SIG-M5 treated with dmso at 0.1 percent for 504 hours (cell line): ENCODE results near the gene ENDOD1.

Source experiments
- DNase-seq: peaks from one replicate; lab custom pipeline; 2025; ENCODE audit not compliant: unreplicated experiment; lab: John Stamatoyannopoulos, UW

ENDOD1 gene

GRCh38 chr11:95161248-95161647, 71.6 kb downstream of the ENDOD1 start:
- DNase-seq = no peak

GRCh38 chr11:95163106-95163505, 73.5 kb downstream of the ENDOD1 start:
- DNase-seq = no peak

DNA sequence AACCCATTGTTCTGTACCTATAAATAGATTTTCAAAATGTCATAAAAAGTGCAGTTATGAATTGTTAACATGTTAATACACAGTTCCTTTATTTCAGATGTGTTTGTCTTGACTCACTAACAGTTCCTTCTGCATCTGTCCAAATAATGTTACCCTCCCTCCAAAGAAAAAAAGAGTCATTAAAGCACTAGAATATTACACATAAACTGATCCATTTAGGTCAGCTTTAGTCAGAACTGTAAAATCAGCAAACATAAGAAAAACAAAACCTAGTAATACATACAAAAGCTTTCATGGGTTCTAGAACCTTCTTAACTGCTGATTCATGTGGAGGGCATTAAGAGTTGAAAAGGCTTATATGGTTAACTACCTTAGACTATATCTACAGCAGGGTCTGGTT, 76.0 kb downstream of the ENDOD1 start:
- no peak for DNase-seq

DNA sequence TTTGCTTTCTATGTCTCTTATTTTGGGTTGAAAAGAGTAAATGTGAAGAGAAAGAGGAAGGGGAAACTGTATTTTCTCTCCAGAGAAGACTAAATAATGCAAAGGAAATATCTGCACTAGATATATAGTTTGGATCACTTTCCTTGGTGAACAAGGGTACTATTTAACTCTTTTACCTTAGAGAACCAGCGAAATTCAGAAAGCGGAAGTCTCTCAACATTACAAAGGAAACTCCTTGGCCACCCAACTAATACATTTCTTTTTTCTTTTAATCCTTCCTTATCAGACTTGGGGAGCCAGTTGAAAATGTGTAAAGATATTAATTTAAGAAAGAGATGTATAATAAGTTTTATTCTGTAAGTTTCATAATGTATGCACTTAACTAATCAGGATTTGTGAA, 77.1 kb downstream of the ENDOD1 start:
- DNase-seq = no peak

DNA sequence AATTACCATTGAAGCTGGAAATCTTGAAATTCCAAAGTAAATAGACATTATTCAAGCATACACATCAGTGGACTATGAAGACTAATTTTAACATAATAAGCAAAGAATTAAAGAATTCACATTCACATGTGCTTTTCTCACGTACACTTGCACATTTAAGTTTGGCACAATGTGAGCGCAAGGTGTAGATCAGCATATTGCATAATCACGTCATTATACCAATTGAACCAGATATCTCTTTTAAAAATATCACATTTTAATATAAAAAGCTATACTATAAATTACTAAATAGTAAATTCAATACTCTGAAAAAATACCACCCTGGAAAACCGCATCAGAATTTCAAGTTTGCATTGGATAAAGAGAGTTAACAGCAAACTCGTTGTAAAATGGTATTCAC, 80.6 kb downstream of the ENDOD1 start:
- DNase-seq = no peak

DNA sequence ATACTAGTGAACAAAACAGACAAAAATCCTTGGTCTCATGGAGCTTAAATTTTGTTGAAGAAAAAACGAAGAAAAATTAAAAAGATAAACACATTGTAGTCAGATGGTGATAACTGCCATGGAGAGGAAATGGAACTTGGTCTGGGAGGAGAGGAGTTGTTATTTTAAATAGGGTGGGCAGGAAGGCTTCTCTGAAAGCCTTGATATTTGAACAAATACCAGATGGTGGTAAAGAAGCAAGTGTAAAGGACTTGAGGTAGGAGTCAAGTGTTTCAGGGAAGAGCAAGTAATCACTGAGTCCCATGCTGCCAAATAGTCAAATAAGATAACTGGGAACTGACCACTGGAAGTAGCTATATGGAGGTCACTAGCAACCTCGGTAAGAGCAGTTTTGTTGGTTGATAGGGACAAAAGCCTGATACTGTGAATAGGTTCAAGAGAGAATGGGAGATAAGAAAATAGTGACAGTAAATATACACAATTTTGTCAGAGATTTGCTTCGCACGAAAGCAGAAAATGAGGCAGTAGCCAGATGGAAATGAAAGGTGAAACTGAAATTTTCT, 86.3 kb downstream of the ENDOD1 start:
- no peak for DNase-seq
